SK-N-SH treated with all-trans-retinoic acid at 6 μM for 48 hours (cell line): Measurements from ENCODE around the gene MCM3.

Source experiments
- ARNTL ChIP-seq: fragments of 450-650 bp; formaldehyde crosslinking; IDR thresholded peaks from 2 replicates; pipeline ENCODE4 v1.5.0; 2020; ENCODE audit warnings: low read depth, mild to moderate bottlenecking, moderate library complexity, borderline replicate concordance
- CSRNP3 ChIP-seq: fragments of 250-450 bp; sonication (Bioruptor Pico); IDR thresholded peaks from 2 replicates; pipeline ENCODE4 v1.5.1; 2021; ENCODE audit warnings: mild to moderate bottlenecking, moderate library complexity
- GLIS3 ChIP-seq: fragments of 250-450 bp; sonication (Bioruptor Pico); IDR thresholded peaks from 2 replicates; pipeline ENCODE4 v1.5.0; 2020; ENCODE audit warnings: mild to moderate bottlenecking, moderate library complexity
- ISL1 ChIP-seq: fragments of 250-450 bp; sonication (Bioruptor Pico); IDR thresholded peaks from 2 replicates; pipeline ENCODE4 v2.1.2; 2022; ENCODE audit warnings: mild to moderate bottlenecking, moderate library complexity
- PATZ1 ChIP-seq: fragments of 250-450 bp; sonication (Bioruptor Pico); IDR thresholded peaks from 2 replicates; pipeline ENCODE4 v1.8.0; 2020; ENCODE audit warnings: mild to moderate bottlenecking, moderate library complexity, borderline replicate concordance
- PPARA ChIP-seq: fragments of 250-450 bp; sonication (Bioruptor Pico); IDR thresholded peaks from 2 replicates; pipeline ENCODE4 v1.5.0; 2020; ENCODE audit warnings: mild to moderate bottlenecking, borderline replicate concordance
- SNAI2 ChIP-seq: fragments of 250-450 bp; sonication (Bioruptor Pico); IDR thresholded peaks from 2 replicates; pipeline ENCODE4 v1.5.0; 2020; ENCODE audit warnings: mild to moderate bottlenecking, moderate library complexity
- TSHZ2 ChIP-seq: fragments of 250-450 bp; sonication (Bioruptor Pico); IDR thresholded peaks from 2 replicates; pipeline ENCODE4 v1.5.0; 2020; ENCODE audit warnings: mild to moderate bottlenecking, moderate library complexity
- ZFP3 ChIP-seq: fragments of 250-450 bp; sonication (Bioruptor Pico); IDR thresholded peaks from 2 replicates; pipeline ENCODE4 v1.5.0; 2020; ENCODE audit warnings: mild to moderate bottlenecking, moderate library complexity
- ZFP30 ChIP-seq: fragments of 450-650 bp; formaldehyde crosslinking; IDR thresholded peaks from 2 replicates; pipeline ENCODE4 v1.5.0; 2022; ENCODE audit warnings: mild to moderate bottlenecking, moderate library complexity
- ZNF70 ChIP-seq: fragments of 450-650 bp; formaldehyde crosslinking; IDR thresholded peaks from 2 replicates; pipeline ENCODE4 v1.5.0; 2020; ENCODE audit warnings: mild to moderate bottlenecking, moderate library complexity

- TF ChIP-seq TSHZ2 (CRISPR knock-in tag) = no peak
- TF ChIP-seq GLIS3 (CRISPR knock-in tag) = no peak
- TF ChIP-seq PPARA (CRISPR knock-in tag) = no peak
- no peak for TF ChIP-seq SNAI2
- TF ChIP-seq ZFP3 (CRISPR knock-in tag) = no peak
- no peak for TF ChIP-seq ARNTL
- TF ChIP-seq ZNF70 = no peak
- no peak for TF ChIP-seq ZFP30 (CRISPR knock-in tag)
- no peak for TF ChIP-seq ISL1 (CRISPR knock-in tag)
- no peak for TF ChIP-seq PATZ1
- TF ChIP-seq CSRNP3 (CRISPR knock-in tag) = no peak
Measured at GRCh38 chr6:52284460-52285176, at the start of gene MCM3.
